ENCODE data around the gene ZNF467.

DNA sequence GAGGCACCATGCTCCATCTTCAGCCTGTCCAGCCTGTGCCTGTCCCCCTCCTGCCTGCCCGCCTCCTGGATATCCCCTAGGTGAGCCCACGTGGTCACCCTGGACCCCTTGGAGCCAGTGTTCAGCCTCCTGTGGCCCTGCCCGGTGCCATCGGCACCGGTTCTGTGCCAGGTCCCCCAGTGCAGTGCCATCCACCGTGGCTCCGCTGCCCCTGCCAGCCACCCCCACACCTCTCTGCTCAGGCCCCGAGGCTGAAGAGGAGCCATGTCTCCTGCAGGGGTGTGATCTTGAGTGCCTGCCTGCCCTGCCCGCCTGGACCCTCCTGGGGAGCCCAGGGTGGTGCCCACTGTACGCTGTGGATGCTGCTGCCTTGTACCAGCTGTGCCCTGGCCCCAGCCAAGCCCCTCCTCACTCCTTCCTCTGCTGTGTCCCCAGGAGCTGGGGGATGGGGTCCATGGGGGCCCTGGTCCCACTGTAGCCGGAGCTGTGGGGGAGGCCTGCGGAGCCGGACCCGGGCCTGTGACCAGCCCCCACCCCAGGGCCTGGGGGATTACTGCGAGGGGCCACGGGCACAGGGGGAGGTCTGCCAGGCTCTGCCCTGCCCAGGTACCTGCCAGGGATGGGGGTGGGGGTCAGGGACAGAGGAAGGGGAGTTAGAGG lies 38.6 kb upstream of the ZNF467 start:
- TF ChIP-seq, protein P1, sequence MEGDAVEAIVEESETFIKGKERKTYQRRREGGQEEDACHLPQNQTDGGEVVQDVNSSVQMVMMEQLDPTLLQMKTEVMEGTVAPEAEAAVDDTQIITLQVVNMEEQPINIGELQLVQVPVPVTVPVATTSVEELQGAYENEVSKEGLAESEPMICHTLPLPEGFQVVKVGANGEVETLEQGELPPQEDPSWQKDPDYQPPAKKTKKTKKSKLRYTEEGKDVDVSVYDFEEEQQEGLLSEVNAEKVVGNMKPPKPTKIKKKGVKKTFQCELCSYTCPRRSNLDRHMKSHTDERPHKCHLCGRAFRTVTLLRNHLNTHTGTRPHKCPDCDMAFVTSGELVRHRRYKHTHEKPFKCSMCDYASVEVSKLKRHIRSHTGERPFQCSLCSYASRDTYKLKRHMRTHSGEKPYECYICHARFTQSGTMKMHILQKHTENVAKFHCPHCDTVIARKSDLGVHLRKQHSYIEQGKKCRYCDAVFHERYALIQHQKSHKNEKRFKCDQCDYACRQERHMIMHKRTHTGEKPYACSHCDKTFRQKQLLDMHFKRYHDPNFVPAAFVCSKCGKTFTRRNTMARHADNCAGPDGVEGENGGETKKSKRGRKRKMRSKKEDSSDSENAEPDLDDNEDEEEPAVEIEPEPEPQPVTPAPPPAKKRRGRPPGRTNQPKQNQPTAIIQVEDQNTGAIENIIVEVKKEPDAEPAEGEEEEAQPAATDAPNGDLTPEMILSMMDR (IDR thresholded peaks at IDR 0.05; ENCODE audit: insufficient read depth, low read length), result no peak
- TF ChIP-seq POLR2AphosphoS5 (IDR thresholded peaks at IDR 0.05; ENCODE audit: low read depth), result no peak
- TF ChIP-seq, protein P2, sequence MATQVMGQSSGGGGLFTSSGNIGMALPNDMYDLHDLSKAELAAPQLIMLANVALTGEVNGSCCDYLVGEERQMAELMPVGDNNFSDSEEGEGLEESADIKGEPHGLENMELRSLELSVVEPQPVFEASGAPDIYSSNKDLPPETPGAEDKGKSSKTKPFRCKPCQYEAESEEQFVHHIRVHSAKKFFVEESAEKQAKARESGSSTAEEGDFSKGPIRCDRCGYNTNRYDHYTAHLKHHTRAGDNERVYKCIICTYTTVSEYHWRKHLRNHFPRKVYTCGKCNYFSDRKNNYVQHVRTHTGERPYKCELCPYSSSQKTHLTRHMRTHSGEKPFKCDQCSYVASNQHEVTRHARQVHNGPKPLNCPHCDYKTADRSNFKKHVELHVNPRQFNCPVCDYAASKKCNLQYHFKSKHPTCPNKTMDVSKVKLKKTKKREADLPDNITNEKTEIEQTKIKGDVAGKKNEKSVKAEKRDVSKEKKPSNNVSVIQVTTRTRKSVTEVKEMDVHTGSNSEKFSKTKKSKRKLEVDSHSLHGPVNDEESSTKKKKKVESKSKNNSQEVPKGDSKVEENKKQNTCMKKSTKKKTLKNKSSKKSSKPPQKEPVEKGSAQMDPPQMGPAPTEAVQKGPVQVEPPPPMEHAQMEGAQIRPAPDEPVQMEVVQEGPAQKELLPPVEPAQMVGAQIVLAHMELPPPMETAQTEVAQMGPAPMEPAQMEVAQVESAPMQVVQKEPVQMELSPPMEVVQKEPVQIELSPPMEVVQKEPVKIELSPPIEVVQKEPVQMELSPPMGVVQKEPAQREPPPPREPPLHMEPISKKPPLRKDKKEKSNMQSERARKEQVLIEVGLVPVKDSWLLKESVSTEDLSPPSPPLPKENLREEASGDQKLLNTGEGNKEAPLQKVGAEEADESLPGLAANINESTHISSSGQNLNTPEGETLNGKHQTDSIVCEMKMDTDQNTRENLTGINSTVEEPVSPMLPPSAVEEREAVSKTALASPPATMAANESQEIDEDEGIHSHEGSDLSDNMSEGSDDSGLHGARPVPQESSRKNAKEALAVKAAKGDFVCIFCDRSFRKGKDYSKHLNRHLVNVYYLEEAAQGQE (IDR thresholded peaks at IDR 0.05; ENCODE audit: insufficient replicate concordance, low read depth), result no peak
